ENCODE results near the gene FUT2.
"Not testable (repeated sequence)": the region's sequence is repeated elsewhere in the genome, so short reads cannot be mapped to it uniquely, and the experiment has no call there.

Gene FUT2

DNA sequence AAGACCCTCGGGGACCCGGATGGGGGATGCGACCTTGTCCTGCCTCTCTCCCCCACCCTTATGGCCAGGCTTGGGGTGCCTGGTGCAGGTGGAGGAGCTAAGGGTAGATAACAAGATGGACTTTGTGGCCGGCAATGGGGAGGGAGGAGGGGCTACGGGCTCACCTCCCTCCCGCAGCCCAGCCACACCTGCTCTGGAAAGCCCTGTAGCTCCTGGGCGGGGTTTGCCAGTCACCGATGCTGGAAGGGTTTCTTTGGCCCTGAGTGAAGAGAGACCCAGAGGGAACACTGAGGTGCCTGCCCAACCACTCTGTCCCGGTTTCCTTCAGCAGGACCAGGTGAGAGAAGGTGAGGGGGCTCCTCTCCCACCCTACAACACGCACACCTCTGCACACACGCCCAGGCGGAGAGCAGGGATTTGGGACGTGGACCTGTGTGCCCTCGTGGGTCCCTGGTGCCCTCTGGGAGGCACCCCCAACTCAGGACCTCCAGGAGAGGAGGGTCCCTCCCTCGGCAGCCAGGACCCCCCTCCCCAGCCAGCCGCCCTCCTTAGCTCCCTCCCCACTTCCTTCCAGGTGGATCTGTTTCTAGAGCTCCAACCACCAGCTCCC is at the start of gene FUT2:
Gene FUT2 (plus strand): TSS at position 229 of the 610 bp plus-strand sequence. CDS start 6,986 bp downstream, outside the sequence.
- no peak for DNase-seq

DNA sequence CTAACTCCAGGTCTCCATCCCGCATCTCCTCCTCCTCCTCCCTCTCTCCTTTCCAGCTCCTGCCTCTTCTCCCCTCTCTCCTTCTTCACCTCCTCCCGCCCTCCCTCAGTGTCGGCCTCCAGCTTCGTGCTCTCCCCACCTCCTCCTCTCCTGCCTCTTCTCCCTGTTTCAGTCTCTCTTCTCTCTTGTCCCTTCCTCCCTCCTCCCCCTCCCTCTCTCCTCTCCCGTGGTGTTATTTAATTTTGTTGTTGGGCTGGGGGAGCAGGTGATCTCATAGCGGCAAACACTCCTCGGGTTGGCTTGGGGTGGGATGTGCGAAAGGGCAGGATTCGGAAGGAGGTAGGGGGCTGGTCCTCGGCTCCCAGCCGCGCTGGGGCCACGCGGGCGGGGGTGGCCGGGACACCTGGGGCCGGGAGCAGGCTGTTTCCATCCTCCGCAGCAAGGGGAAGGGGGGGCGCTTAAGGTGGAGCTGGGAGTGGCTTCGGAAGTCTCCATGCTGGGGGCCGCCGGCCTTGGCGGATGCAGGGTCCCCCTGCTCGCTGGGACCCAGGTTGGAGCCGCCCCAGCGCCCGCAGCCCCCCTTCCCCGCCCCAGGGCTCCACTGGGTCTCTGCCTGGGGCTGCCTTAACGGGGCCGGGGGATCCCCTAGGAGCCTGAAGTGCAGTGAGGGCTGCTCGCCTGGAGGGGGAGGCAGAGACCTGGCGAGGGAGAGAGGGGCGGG is 49.6 kb upstream of the FUT2 start, which contains the start of gene CA11:
Gene CA11 (minus strand): TSS at position 187 of the 721 bp plus-strand sequence. CDS start 555 bp downstream, outside the sequence.
- peak; percentile 82 to 89 for DNase-seq

DNA sequence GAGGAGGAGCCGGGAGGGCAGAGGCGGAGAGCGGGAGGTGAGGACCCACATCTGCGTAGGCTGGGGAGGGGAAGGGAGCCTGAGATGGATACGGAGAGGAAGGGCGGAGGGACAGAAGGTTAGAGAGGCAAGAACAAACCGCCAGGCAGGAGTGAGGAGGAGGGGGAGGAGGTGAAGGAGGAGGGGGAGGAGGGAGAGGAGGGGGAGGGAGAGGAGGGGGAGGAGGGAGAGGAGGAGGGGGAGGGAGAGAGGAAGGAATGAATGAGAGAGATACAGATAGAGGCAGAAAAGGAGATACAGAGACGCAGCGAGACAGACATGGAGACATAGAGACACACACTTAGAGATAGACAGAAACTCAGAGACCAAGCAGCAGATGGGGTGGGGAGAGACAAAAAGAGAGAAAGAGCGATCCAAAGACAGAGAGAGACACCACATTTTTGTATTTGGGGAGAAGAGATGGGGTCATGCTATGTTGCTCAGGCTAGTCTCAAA is 49.0 kb upstream of the FUT2 start:
- DNase-seq, result no peak

DNA sequence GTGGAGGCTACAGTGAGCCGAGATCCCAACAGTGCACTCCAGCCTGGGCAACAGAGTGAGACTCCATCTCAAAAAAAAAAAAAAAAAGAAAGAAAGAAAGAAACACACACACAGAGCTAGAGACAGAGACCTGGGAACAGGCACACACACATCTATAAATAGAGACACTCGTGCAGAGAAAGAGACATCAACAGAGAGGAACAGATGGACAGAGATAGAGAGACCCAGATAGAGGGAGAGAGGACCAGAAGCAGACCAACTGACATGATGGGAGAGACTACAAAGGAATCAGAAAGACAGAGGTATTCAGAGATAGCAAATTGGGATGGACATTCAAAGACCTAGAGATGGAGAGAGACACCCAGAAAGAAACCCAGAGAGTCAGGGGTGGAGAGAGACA is 47.6 kb upstream of the FUT2 start:
- DNase-seq, result no peak

DNA sequence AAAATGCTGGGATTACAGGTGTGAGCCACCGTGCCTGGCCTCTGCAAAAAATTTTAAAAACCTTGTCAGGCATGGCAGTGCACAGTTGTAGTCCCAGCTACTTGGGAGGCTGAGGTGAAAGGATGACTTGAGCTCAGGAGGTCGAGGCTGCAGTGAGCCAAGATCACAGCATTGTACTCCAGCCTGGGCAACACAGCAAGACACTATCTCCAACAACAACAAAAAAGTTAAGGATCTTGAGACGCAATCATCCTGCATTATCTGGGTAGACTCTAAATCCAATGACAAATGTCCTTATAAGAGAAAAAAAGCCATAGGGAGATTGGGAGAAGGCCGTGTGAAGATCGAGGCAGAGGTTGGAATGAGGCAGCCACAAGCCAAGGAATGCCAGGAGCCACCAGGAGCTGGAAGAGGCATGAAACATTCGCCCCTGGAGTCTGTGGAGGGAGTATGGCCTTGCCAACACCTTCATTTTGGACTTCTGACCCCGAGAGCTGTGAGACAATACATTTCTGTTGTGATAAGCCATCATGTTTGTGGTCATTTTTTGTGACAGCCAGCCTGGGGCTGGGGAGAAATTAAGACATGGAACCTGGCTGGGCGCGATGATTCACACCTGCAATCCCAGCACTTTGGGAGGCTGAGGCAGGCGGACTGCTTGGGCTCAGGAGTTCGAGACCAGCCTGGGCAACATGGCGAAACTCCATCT is 44.6 kb upstream of the FUT2 start:
- no peak for DNase-seq

- DNase-seq, result no peak
These were observed 44.1 kb upstream of the FUT2 start for GRCh38 chr19:48651683-48652048.

- DNase-seq, result no peak
These were observed 41.3 kb upstream of the FUT2 start for GRCh38 chr19:48654299-48655059.

- DNase-seq, result no peak
These were observed 38.8 kb upstream of the FUT2 start for GRCh38 chr19:48656840-48657474.

DNA sequence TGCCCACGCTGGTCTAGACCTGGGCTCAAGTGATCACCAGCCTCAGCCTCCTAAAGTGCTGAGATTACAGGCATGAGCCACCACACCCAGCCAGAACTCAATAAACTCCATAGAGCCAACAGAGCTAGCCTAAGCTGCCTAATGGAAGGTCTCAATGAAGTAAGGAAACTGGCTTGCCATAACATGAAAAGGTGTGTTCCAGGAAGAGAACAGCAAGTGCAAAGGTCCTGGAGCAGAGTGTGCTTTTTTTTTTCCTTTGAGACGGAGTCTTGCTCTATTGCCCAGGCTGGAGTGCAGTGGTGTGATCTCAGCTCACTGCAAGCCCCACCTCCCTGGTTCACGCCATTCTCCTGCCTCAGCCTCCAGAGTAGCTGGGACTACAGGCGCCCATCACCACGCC is 37.9 kb upstream of the FUT2 start:
- DNase-seq, result not testable (repeated sequence)

- no peak for DNase-seq
These were observed 37.3 kb upstream of the FUT2 start for GRCh38 chr19:48658483-48658882.

GRCh38 chr19:48659768-48660167 is 36.0 kb upstream of the FUT2 start:
- DNase-seq, result no peak

GRCh38 chr19:48660852-48661710 is 34.7 kb upstream of the FUT2 start:
- DNase-seq, result peak; percentile 53 to 76

DNA sequence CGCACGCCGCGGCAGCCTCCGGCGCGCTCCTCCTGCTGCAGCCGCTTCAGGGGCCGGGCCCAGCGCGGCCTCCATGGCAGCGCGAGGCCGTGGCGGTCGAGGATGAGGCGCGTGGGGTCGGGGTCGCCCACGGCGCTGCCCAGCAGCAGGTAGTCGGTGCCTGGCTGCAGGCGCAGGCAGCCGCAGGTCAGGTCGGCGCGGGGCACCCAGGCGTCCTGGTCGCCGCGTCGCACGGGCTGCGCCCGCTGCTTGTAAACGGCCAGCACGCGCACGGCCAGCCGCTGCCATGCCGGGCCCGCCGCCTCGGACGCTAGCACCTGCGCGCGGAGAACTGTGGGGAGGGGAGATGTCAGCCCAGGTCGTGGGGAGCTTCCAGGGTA is 34.1 kb upstream of the FUT2 start:
- DNase-seq, result no peak

- no peak for DNase-seq
These were observed 32.1 kb upstream of the FUT2 start for GRCh38 chr19:48663667-48664066.

DNA sequence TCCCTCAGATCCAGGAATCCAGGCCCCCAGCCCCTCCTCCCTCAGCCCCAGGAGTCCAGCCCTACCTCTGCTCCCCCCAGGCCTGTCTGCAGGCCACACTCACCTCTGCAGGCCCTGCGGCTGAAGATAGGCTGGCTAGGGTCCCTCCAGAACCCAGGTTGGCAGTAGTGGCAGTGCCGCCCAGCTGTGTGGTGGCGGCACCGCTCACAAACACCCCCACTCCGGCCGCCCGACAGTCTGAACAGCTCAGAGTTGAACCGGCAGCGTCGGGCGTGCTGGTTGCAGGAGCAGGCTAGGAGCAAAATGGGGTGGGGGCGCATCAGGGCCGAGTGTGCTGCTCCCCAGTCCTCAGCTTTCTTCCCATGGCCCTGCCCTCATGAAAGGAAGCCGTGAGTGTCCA is 31.3 kb upstream of the FUT2 start:
- DNase-seq, result no peak

- DNase-seq, result no peak
These were observed 30.0 kb upstream of the FUT2 start for GRCh38 chr19:48665786-48666185.

DNA sequence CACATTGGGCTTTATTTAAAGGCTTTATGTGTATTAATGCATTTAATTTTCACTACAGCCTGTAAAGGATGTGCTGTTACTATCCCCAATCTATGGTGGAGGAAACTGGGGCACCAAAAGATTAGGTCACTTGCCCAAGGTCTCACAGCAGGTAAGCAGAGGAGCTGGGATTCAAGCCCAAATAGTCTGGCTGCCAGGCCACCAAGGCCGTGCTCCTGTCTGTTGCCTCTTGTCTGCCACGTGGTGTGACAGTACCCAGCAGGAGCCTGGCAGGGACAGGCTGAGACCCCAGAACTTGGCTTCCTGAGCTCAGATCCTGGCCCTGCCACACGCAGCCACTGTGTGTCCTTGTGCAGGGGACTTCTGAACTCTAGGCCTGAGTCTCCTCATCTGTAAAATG is 27.4 kb upstream of the FUT2 start:
- no peak for DNase-seq

GRCh38 chr19:48668761-48669160 is 27.0 kb upstream of the FUT2 start:
- DNase-seq, result no peak

DNA sequence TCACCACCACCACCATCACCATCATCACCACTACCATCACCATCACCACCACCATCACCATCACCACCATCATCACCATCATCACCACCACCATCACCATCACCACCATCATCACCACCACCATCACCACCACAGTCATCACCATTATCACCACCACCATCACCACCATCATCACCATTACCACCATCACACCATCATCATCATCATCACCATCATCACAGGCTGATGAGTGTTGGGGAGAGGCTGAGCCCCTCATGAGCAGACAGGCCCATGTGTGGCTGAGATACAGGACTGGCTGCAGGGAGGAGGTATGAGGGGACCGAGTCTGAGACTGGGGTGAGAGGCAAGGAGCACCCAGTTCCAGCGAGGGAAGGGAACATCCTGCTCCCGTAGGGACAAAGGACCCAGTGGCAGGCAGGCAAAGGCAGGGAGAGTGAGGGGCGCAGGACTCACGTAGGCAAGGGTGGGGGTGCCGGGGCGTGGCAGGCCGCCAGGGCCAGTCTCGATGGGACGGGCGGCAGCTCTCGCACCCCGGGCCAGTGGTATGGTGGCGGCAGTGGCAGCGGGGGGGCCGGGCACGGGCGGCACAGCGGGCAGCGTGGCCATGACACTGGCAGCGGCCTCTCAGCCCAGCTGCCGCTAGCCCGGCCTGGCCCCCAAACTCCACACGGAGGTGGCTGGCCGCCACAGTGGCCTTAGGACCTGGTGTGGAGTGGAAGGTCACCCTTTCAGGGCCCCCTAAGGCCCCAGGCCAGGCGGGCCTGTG is 25.7 kb upstream of the FUT2 start:
- no peak for DNase-seq

- no peak for DNase-seq
These were observed 24.9 kb upstream of the FUT2 start for GRCh38 chr19:48670699-48671445.

Data from hippocampal formation (tissue), 2 donors.